ENCODE measurements around the gene SLC2A6.

GRCh38 chr9:133524146-133524545 is 45.2 kb upstream of the SLC2A6 start:
- TF ChIP-seq CTCF (IDR thresholded peaks at IDR 0.05; ENCODE audit: poor library complexity) (no peak), EZH2 (IDR thresholded peaks at IDR 0.05; ENCODE audit: borderline replicate concordance) (no peak)
